Keratinocyte (primary cell): ENCODE results near the gene ALX1. TPM values are rescaled to one million over a fixed set of nuclear protein-coding genes. Genes with fewer than 3 reads are reported as not detected.

ENCODE experiments used
- DNase-seq: peaks from one replicate; pipeline ENCODE4 v3.0.0-alpha.2; 2011; ENCODE audit warnings: low read depth, missing footprints, low spot score
- FAIRE-seq: peaks from 2 replicates; lab custom pipeline; 2011; peaks lifted over from hg19 to GRCh38; lab: Jason Lieb, UNC
- H2AFZ ChIP-seq: 2 replicates; pipeline ENCODE4 v1.6.0; 2012; ENCODE audit warnings: low read length, control low read depth, inconsistent platforms; ENCODE audit not compliant: control insufficient read depth
- H3K27ac ChIP-seq: 2 replicates; pipeline ENCODE4 v1.5.1; 2011; ENCODE audit warnings: low read length; ENCODE audit not compliant: control insufficient read depth, insufficient read depth
- H3K27me3 ChIP-seq: 3 replicates; pipeline ENCODE4 v1.6.0; 2011; ENCODE audit warnings: low read length; ENCODE audit not compliant: control insufficient read depth, insufficient read depth; ENCODE audit errors: extremely low read depth
- H3K36me3 ChIP-seq, 2 experiments: 2 replicates in 1 of 2; 3 replicates in 1 of 2; pipeline ENCODE4 v1.5.1; 2011; ENCODE audit warnings: low read length in 2 of 2, mild to moderate bottlenecking in 1 of 2; ENCODE audit not compliant: control insufficient read depth in 2 of 2, insufficient read depth in 2 of 2; ENCODE audit errors: extremely low read depth in 1 of 2
- H3K4me1 ChIP-seq: 3 replicates; pipeline ENCODE4 v1.5.1; 2011; ENCODE audit warnings: low read length; ENCODE audit not compliant: control insufficient read depth, insufficient read depth; ENCODE audit errors: extremely low read depth
- H3K4me2 ChIP-seq: 3 replicates; pipeline ENCODE4 v1.6.0; 2011; ENCODE audit warnings: low read depth, low read length; ENCODE audit not compliant: control insufficient read depth, insufficient read depth; ENCODE audit errors: extremely low read depth
- H3K4me3 ChIP-seq, 3 experiments: fragments of 200-600 bp in 1 of 3; sonication (generic) in 1 of 3; 2 replicates in 2 of 3; 3 replicates in 1 of 3; pipeline ENCODE4 v1.5.1; 2011 to 2016; ENCODE audit warnings: low read length in 3 of 3, mild to moderate bottlenecking in 3 of 3, control low read depth in 2 of 3, inconsistent platforms in 1 of 3, low read depth in 1 of 3, mixed read lengths in 1 of 3, mixed run types in 1 of 3, moderate library complexity in 1 of 3; ENCODE audit not compliant: control insufficient read depth in 2 of 3, insufficient read depth in 2 of 3; ENCODE audit errors: extremely low read depth in 1 of 3
- H3K79me2 ChIP-seq: 2 replicates; pipeline ENCODE4 v1.6.0; 2012; ENCODE audit warnings: low read length; ENCODE audit not compliant: control insufficient read depth, insufficient read depth
- H3K9ac ChIP-seq: 3 replicates; pipeline ENCODE4 v1.6.0; 2011; ENCODE audit warnings: low read length; ENCODE audit not compliant: control insufficient read depth, insufficient read depth; ENCODE audit errors: extremely low read depth
- H3K9me1 ChIP-seq: 3 replicates; pipeline ENCODE4 v1.6.0; 2011; ENCODE audit warnings: low read length; ENCODE audit not compliant: control insufficient read depth, insufficient read depth; ENCODE audit errors: extremely low read depth
- H3K9me3 ChIP-seq: 2 replicates; pipeline ENCODE4 v1.5.1; 2012; ENCODE audit warnings: low read depth, low read length; ENCODE audit not compliant: control insufficient read depth
- H4K20me1 ChIP-seq: 3 replicates; pipeline ENCODE4 v1.6.0; 2011; ENCODE audit warnings: low read length; ENCODE audit not compliant: control insufficient read depth, insufficient read depth; ENCODE audit errors: extremely low read depth
- CTCF ChIP-seq, 3 experiments: IDR thresholded peaks in 1 of 3; conservative IDR thresholded peaks in 1 of 3; optimal IDR thresholded peaks in 1 of 3; 2 replicates in 2 of 3; 3 replicates in 1 of 3; pipeline versions ENCODE3 to v1.5.1; 2011; ENCODE audit warnings: low read length in 3 of 3, mild to moderate bottlenecking in 3 of 3, moderate library complexity in 2 of 3, control low read depth in 1 of 3, inconsistent platforms in 1 of 3; ENCODE audit not compliant: insufficient read depth in 2 of 3; ENCODE audit errors: extremely low read depth in 1 of 3
- EZH2 ChIP-seq: IDR thresholded peaks from one replicate; pipeline ENCODE4 v1.6.1; 2012; ENCODE audit warnings: inconsistent platforms, mild to moderate bottlenecking, low read length, moderate library complexity
- dilution Hi-C: fragments of 300-500 bp; cut with MboI; formaldehyde crosslinking; loops from one replicate; pipeline ENCODE4 v1.7.0; 2020; ENCODE audit warnings: low sequenced_read_pairs; ENCODE audit not compliant: extremely low pct_ligation_motif_present
- polyA plus RNA-seq, 5 experiments: library from polyadenylated mRNA; depleted of rRNA in 3 of 5; stranded (reverse) in 3 of 5; stranded (forward) in 1 of 5; unstranded in 1 of 5; fragments of >200 nt; gene quantifications; 1 replicate in 1 of 5; 2 replicates in 3 of 5; 3 replicates in 1 of 5; pipeline versions ENCODE4 v1.2.1 to v1.2.3, GENCODE V29; 2011 to 2012; ENCODE audit warnings: missing spikeins in 2 of 5, low read depth in 1 of 5, low replicate concordance in 1 of 5

Gene ALX1
- polyA plus RNA-seq, 1 donor (not counting 4 experiments of a cell fraction or from before 2014, with no cell fraction given), result not detected

DNA sequence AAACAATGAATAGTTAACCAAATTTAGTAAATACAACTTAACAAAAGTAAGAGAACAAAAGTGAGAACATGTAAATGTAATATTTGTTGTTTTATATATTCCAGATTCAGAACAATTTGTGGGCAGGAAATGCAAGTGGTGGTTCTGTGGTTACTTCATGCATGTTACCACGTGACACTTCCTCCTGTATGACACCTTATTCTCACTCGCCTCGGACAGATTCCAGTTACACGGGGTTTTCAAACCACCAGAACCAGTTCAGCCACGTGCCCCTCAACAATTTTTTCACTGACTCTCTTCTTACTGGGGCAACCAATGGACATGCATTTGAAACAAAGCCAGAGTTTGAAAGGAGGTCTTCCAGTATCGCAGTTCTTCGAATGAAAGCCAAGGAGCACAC, 21.0 kb downstream of the ALX1 start:
- no peaks in the 10 kb centered on the region for H3K36me3 ChIP-seq
- no peaks in the 10 kb centered on the region for H4K20me1 ChIP-seq
- no peaks in the 10 kb centered on the region for H3K4me1 ChIP-seq
- no peak overlapping the region for H3K4me2 ChIP-seq
- H3K9me1 ChIP-seq, result no peaks in the 10 kb centered on the region
- dilution Hi-C loops, result no loop called here
- H3K9ac ChIP-seq, result no peak overlapping the region
- FAIRE-seq (no peak), DNase-seq (no peak)
- no peaks in the 10 kb centered on the region for H3K27me3 ChIP-seq
- H3K4me3 ChIP-seq, result no peak overlapping the region
- H2AFZ ChIP-seq, result no peak overlapping the region
- H3K9me3 ChIP-seq, result no peaks in the 10 kb centered on the region
- TF ChIP-seq CTCF (optimal IDR thresholded peaks at IDR 0.05 in 1 of 3, IDR thresholded peaks at IDR 0.05 in 1 of 3, conservative IDR thresholded peaks at IDR 0.05 in 1 of 3; ENCODE audit: extremely low read depth in 1 of 3, insufficient read depth in 2 of 3, low read length in 3 of 3) (no peak), EZH2 (no peak)
- H3K27ac ChIP-seq, result no peak overlapping the region
- H3K79me2 ChIP-seq, result no peaks in the 10 kb centered on the region

DNA sequence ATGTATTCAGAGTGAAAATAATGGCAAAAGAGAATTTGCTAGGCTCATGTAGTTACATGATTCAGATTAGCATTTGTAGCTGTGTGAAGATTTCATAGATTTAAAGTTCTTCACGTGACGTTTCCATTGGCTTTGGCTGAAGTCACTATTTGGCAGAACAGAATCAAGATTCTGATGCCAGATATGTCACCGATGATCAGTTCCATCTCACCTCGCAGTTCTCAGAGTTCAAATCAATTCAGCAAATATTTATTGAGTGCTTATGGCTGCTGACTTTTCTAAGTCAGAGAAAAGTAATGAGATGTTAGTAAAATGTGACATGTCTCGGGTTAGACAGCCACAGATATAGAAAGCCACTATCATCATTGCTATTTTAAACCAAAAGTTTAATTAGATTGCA, 28.4 kb downstream of the ALX1 start:
- dilution Hi-C loops, result no loop called here
- Histone ChIP-seq H4K20me1 (no peaks in the 10 kb centered on the region), H3K9me3 (no peaks in the 10 kb centered on the region), H3K9ac (no peak overlapping the region), H3K27me3 (peaks cover 9% of the 10 kb centered on the region), H3K79me2 (no peaks in the 10 kb centered on the region), H2AFZ (no peak overlapping the region), H3K4me2 (no peak overlapping the region), H3K4me1 (no peaks in the 10 kb centered on the region), H3K4me3 (no peak overlapping the region), H3K36me3 (no peaks in the 10 kb centered on the region), H3K27ac (no peak overlapping the region), H3K9me1 (no peaks in the 10 kb centered on the region)
- no peak for DNase-seq
- TF ChIP-seq EZH2, result no peak
- TF ChIP-seq CTCF (optimal IDR thresholded peaks at IDR 0.05 in 1 of 3, IDR thresholded peaks at IDR 0.05 in 1 of 3, conservative IDR thresholded peaks at IDR 0.05 in 1 of 3; ENCODE audit: extremely low read depth in 1 of 3, insufficient read depth in 2 of 3, low read length in 3 of 3), result no peak
- FAIRE-seq, result no peak
